GM13976 (cell line): ENCODE measurements around the gene PTPRM.

Source experiments
- DNase-seq: peaks from one replicate; pipeline ENCODE4 v3.0.0; 2012; ENCODE audit warnings: low spot score
- in situ Hi-C: fragments of 300-500 bp; cut with MboI; formaldehyde crosslinking; loops from one replicate; pipeline ENCODE4 v1.12.0; 2022; ENCODE audit warnings: low sequenced_read_pairs, mixed read lengths, inconsistent platforms; ENCODE audit not compliant: unreplicated experiment
- TF ChIP-seq, protein P1 (sequence below): IDR thresholded peaks from 2 replicates; pipeline ENCODE4 v1.5.1; 2012; ENCODE audit warnings: borderline replicate concordance, mild to moderate bottlenecking; ENCODE audit not compliant: insufficient read depth; ENCODE audit errors: extremely low read depth, missing control alignments, control extremely low read depth

The PTPRM gene

DNA sequence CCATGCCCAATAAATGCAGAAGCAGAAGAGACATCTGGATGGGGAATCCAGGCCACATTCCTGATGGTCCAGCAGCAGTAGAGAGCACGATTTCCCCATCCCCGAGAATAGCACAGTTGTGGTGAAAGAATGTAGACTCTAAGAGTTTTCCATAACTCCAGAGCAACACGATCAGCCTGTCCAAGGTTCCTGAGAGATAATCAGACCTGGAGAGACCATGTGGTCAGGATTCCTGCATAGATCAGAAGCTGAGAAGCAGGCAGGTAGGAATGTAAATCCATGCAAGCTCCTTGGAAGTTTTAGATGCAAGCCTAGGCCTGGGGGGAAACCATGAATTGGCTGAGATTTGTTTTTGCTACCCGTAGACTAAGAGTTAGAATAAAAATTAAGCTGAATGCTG lies 34.2 kb upstream of the PTPRM start:
- in situ Hi-C loops: no loop called here
- DNase-seq: no peak
- TF ChIP-seq, protein P1, sequence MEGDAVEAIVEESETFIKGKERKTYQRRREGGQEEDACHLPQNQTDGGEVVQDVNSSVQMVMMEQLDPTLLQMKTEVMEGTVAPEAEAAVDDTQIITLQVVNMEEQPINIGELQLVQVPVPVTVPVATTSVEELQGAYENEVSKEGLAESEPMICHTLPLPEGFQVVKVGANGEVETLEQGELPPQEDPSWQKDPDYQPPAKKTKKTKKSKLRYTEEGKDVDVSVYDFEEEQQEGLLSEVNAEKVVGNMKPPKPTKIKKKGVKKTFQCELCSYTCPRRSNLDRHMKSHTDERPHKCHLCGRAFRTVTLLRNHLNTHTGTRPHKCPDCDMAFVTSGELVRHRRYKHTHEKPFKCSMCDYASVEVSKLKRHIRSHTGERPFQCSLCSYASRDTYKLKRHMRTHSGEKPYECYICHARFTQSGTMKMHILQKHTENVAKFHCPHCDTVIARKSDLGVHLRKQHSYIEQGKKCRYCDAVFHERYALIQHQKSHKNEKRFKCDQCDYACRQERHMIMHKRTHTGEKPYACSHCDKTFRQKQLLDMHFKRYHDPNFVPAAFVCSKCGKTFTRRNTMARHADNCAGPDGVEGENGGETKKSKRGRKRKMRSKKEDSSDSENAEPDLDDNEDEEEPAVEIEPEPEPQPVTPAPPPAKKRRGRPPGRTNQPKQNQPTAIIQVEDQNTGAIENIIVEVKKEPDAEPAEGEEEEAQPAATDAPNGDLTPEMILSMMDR: no peak

DNA sequence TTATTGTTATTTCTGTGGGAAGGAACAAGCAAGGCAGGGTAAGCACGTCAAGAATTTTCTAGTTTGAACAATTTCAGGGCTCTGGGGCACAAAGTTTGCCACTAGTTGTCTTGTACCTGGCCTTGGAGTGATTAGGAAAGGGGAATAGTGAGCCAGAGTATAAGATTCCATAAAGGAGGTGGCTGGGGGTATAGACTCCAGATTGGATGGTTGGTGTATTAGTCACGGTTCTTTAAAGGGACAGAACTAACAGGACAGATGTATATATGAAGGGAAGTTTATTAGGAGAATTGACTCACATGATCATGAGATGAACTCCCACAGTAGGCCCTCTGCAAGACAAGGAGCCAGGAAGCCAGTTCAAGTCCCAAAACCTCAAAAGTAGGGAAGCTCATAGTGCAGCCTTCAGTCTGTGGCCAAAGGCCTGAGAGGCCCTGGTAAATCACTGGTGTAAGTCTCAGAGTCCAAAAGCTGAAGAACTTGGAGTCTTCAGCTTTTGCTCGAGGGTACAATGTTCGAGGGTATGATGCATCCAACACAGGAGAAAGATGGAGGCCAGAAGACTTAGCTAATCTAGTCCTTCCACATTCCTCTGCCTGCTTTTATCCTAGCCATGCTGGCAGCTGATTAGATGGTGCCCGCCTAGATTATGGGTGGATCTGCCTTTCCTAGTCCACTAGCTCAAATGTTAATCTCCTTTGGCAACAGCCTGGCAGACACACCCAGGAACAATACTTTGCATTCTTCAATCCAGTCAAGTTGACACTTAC lies 31.5 kb upstream of the PTPRM start:
- in situ Hi-C loops: no loop called here
- DNase-seq: no peak
- TF ChIP-seq, protein P1: no peak

DNA sequence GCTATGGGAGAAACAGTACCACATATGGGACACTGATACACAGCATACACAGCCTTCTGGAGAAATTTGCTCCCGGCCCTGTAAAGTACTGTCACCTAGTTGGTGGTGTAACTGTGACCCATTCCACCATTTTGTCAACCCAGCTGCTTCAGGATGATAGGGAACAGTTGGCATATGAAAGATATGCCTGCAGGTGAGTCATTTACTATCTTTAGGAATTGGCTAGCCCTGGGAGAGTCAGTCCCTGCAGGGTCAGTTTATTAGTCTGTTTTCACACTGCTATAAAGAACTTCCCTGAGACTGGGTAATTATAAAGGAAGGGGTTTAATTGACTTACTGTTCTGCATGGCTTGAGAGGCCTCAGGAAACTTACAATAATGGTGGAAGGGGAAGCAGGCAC lies 30.0 kb upstream of the PTPRM start:
- no peak for DNase-seq
- TF ChIP-seq, protein P1: no peak
- in situ Hi-C loops: no loop called here

DNA sequence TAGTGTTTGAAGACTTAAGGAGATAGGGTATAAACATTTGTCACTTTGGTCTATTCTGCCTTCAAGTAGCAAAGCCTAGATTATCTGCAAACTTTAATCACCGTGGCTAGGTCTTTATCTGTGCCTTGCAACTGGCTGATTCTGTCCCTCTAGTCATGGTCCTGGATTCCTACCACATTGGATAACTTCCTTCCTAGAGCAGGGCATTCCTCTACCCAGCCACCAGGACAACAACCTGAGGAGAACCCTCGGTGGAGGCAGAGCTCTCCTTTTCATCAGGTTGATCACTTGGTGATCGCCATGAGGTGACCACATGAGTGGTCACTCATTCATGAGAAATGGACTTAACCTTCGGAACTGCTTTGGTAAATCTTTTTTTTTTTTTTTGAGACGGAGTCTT lies 25.3 kb upstream of the PTPRM start:
- in situ Hi-C loops: no loop called here
- TF ChIP-seq, protein P1: no peak
- no peak for DNase-seq

DNA sequence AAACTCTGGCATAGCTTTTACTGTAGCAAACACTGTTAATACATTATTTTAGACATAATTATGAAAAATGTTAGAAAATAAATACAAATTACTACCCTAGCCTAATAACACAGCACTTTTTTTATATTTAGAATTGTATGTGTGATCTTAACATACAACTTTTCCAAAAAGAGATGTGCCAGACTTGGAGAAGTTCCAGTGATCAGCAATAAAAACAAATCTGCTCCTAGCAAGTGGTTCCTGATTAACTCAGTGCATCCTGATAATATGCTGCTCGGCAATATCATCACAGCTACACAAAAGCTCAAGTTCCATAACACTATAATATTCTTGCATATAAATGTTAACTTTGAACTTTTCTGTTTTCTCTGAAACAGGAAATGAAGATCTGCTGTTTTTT lies 22.4 kb upstream of the PTPRM start:
- DNase-seq: no peak
- TF ChIP-seq, protein P1: no peak
- in situ Hi-C loops: no loop called here

DNA sequence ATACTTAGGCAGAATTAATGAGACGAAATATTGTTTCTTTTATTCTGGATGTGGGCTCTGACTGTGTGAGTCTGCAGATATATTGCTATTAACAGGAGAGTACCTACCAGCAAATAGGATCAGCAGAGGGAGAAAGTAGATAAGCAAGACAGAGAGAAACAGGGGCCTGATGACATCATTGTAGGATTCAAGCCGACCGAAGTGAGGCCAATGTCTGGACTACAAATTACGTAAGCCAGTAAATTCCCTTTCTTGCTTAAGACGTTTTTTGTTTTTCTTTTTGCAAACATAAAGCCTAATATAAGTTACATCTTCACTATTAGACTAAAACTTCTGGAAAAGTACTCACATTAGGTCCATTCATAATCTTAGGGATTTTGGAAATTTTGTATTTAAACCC lies 21.4 kb upstream of the PTPRM start:
- no peak for DNase-seq

More for the DNA sequence above, 21.4 kb upstream of the PTPRM start:
- in situ Hi-C loops: no loop called here
- TF ChIP-seq, protein P1: no peak
